T47D (cell line): ENCODE results near the gene TLX2.
A peak's percentile ranks its signal among the peaks of the same experiment; 100 is the strongest.

Source experiments
- DNase-seq, 2 experiments: peaks; one replicate each; pipeline versions ENCODE4 v3.0.0 to v3.0.0-alpha.2; 2011 to 2012; ENCODE audit warnings: low read depth in 1 of 2, low spot score in 1 of 2
- JUND ChIP-seq: IDR thresholded peaks from 2 replicates; pipeline ENCODE4 v1.6.1; 2012; ENCODE audit warnings: low read depth
- in situ Hi-C: cut with HindIII; loops from 2 replicates; pipeline ENCODE4 v1.10.0; 2016; ENCODE audit warnings: low sequenced_read_pairs, low pct_unique_long_range_greater_than_20kb

TLX2 gene

DNA sequence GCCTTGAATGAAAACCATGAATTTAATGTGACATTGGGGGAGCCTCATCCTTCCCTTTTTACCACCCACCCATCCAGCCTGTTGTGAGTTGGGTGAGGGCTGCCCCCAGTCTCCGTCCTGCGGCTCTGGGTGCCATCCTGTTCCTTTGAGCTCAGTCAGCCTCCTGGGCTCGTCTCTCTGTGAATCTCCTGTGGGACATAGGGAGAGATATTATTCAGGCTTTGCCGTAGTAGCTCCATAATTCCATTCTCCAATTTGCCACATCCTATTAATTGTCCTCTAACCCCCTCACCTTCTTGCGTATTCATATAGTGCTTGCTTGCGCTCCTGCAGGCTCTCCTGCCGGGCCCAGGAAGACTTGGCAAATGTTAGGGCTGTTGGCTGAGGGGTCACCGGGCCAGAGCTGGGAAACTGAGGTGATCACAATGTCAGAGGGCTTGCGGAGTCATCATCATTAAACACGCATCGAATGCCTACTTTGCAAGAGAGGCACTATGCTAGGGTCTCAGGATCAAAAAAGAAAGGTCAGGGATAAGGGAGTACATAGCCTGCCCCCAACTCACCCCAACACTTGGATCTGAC lies 12.5 kb downstream of the TLX2 start:
- TF ChIP-seq JUND: no peak
- no peak for DNase-seq
- in situ Hi-C loops: no loop called here

DNA sequence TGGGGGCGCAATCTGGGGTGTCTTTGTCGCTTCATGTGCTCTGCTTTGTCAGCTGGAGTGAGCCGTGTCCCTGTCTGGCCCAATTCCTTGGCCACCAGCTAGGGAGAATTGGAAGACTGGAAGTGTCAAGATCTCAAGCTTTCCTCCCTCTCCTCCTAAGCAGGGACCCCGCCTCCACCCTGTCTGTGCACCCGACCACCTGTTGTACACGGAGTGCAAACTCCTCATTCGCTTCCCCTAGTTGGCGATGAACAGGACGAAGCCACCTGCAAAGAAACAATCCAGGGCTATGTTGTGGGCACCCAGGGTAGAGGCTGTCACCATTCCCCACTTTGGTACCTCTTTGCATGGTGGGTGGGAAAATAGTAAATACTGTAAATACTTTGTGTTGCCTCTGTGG lies 13.5 kb downstream of the TLX2 start:
- no peak for TF ChIP-seq JUND
- in situ Hi-C loops: no loop called here
- DNase-seq: no peak

GRCh38 chr2:74528600-74529356 lies 14.5 kb downstream of the TLX2 start:
- in situ Hi-C loops: no loop called here
- no peak for TF ChIP-seq JUND
- DNase-seq: no peak

- in situ Hi-C loops: no loop called here
- no peak for TF ChIP-seq JUND
- DNase-seq: peak; percentile 97 to 98
These were observed 15.3 kb downstream of the TLX2 start, which contains the start of the genes AUP1 and HTRA2 for GRCh38 chr2:74529357-74530238. Gene AUP1, minus strand, starts transcription at chr2:74529706. Its CDS starts 77 bp downstream, at chr2:74529629. Gene HTRA2, plus strand, starts transcription at chr2:74529933. Its CDS starts 74 bp downstream, at chr2:74530007.

DNA sequence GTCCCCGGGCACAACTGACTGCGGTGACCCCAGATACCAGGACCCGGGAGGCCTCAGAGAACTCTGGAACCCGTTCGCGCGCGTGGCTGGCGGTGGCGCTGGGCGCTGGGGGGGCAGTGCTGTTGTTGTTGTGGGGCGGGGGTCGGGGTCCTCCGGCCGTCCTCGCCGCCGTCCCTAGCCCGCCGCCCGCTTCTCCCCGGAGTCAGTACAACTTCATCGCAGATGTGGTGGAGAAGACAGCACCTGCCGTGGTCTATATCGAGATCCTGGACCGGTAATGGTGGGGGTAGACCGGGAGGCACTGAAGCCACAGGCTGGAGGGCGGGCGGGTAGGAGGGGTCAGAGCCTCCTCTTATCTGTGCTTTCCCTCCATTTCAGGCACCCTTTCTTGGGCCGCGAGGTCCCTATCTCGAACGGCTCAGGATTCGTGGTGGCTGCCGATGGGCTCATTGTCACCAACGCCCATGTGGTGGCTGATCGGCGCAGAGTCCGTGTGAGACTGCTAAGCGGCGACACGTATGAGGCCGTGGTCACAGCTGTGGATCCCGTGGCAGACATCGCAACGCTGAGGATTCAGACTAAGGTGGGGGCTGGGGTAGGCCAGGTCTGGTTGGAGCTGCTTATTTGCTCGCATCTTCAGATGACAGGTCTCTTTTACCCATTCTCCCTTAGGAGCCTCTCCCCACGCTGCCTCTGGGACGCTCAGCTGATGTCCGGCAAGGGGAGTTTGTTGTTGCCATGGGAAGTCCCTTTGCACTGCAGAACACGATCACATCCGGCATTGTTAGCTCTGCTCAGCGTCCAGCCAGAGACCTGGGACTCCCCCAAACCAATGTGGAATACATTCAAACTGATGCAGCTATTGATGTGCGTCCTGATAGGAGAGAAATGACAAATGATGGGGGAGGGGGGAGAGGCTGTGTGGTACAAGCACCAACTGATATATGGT lies 16.3 kb downstream of the TLX2 start:
- no peak for TF ChIP-seq JUND
- DNase-seq: no peak
- in situ Hi-C loops: no loop called here

DNA sequence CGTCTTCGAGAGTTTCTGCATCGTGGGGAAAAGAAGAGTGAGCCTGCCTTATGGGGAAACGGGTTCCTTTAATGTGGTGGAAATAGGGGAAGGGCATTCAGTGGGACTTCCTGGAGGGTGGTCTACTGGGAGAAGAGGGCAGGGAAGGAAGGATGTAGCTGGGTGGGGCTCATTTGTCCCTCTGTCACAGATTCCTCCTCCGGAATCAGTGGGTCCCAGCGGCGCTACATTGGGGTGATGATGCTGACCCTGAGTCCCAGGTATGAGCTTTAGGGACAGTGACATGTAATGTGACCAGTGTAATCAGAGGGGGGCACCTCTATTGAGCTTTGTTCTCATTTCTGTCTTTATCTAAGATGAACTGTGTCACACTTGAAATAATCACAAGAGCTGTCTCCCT lies 17.4 kb downstream of the TLX2 start:
- no peak for DNase-seq
- no peak for TF ChIP-seq JUND
- in situ Hi-C loops: no loop called here

DNA sequence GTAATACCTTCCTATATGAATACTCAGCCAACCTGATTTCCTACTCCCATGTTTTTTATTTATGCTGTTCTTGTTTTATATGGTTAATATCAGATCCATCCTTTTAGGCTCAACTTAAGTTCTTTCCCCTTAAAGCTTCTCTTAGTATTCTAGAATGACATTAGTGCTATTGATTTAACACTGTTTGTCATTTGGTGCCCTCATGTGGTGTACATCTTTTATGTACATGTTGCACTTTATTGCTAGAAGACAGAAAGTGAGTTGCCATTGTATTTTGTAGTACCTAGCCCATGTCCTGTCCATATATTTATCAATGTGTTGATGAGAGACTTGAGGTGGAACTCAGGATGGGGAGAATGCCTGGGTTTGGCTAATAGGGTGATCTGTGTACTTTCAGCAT lies 18.0 kb downstream of the TLX2 start:
- peak; percentile 45 to 65 for DNase-seq
- in situ Hi-C loops: no loop called here
- TF ChIP-seq JUND: no peak

- in situ Hi-C loops: no loop called here
- DNase-seq: no peak
- TF ChIP-seq JUND: no peak
These were observed 19.2 kb downstream of the TLX2 start for GRCh38 chr2:74533464-74533863.

DNA sequence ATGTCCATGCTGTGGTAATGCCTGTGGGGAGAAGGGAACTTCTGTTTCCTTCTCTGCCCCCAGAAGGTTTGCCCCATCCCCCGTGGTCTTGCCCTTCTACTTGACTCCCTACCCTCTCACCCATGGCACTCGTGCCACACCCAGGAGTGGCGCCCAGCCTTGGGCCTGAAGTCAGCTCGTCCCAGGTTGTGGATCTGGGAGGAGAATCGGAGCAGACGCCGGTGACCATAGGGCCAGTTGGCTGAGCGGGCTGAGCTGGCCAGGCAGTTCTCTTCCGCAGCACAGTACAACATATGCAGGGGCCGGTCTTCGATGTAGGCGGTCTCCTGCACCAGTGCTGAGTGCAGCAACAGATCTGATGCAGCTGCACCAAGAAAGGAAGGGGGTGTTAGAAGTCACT lies 20.2 kb downstream of the TLX2 start:
- in situ Hi-C loops: no loop called here
- no peak for DNase-seq
- no peak for TF ChIP-seq JUND

- in situ Hi-C loops: no loop called here
- no peak for DNase-seq
These were observed 21.3 kb downstream of the TLX2 start for GRCh38 chr2:74535440-74535965.

DNA sequence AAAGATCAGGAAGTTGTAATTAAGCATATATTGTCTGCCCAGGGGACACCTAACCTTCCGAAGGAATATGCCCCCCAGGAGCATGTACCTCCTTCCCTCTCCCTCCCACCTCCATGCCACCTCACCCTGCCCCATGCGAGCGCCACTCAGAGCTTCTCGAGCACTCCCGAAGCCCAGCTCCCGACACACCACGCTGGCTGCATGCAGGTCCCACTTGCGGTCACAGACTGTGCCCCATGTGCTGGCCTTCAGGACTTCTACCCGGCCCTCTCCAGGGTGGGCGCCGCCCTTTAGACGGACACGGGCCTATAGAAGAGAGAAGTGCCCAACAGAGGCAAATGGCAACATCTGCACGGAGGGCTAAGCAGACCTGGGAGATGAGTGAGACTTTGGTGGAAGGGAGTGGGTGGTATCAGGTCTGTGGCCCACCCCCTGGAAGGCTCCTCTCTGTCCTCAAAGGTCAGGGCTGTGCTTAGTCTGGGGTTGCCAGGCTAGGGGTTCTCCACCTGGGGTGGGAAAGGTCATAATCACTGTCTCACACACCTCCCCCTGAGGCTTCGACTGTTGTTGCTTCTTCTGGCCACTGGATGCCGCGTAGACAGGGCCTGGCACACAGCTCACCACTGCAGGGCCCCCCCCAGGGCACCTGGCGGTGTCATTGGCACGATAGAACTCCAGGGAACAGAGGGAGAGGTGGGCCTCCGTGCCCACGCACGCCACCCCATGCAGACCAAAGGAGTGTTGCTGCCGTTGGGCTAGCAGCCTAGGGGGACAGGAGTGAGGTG lies 22.1 kb downstream of the TLX2 start:
- in situ Hi-C loops: no loop called here
- DNase-seq: no peak
- no peak for TF ChIP-seq JUND

More at GRCh38 chr2:74535440-74535965, 21.3 kb downstream of the TLX2 start:
- TF ChIP-seq JUND: no peak
